Lower leg skin (tissue), 4 donors: ENCODE data around the gene NUP98. TPM values are rescaled to one million over a fixed set of nuclear protein-coding genes. Genes with fewer than 3 reads are reported as not detected.
A peak's percentile ranks its signal among the peaks of the same experiment; 100 is the strongest.

Experiments used
- DNase-seq, 2 donors: peaks; one replicate each; pipeline ENCODE4 v3.0.0-alpha.2; 2019; ENCODE audit warnings: low spot score in 2 of 2
- H3K4me3 ChIP-seq: fragments of 200-600 bp; sonication (generic); 2 replicates; pipeline ENCODE4 v1.5.1; 2017; ENCODE audit warnings: mild to moderate bottlenecking, low read depth; ENCODE audit not compliant: poor library complexity, severe bottlenecking
- CTCF ChIP-seq, 3 donors: fragments of 450-650 bp; IDR thresholded peaks; one replicate each; pipeline ENCODE4 v1.5.1; 2016; ENCODE audit warnings: antibody characterized with exemption in 3 of 3, mild to moderate bottlenecking in 3 of 3, moderate library complexity in 2 of 3
- POLR2A ChIP-seq, 2 donors: fragments of 450-650 bp; IDR thresholded peaks; one replicate each; pipeline ENCODE4 v1.6.1; 2016 to 2017; ENCODE audit warnings: antibody characterized with exemption in 2 of 2, mild to moderate bottlenecking in 1 of 2, moderate library complexity in 1 of 2
- WGBS, 2 donors: methylation state at CpG; one replicate each; pipeline ENCODE4 v1.1.5; 2018; 5-methylcytosine and 5-hydroxymethylcytosine counted together
- intact Hi-C: fragments of 100-400 bp; cut with DNase I; formaldehyde crosslinking; loops from one replicate; pipeline ENCODE4 v1.15.0; 2023; ENCODE audit warnings: low total_unique reads
- total RNA-seq, 4 donors: library from RNA; depleted of rRNA; stranded (reverse); fragments of >200 nt; gene quantifications; one replicate each; pipeline ENCODE4 v1.1.0, GENCODE V29; 2016

NUP98 gene
- total RNA-seq, 4 donors from 2014 or later: 65.4 to 220 (median 97.9) TPM

DNA sequence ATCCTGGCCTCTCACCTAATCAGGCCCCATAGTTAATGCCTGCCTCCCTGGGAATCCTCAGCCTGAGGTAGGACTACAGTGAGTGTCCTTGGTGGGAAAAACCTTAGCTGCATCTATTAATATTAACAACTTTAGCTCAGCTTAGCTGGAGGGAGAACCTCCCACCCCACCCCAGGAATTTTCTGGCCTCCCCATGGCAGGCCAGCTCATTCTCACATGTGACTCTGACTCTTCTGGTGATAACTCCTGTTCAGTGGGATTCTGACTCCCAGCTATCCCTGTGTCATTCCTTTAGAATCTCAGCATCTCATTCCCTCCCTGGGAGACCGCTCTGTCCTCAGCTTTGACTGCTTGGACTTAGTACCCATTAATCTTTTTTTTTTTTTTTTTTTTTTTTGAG, 170.1 kb downstream of the NUP98 start:
- H3K4me3 ChIP-seq: no peak overlapping the region
- intact Hi-C loops: no loop called here
- WGBS, 2 donors: 95 to 100% methylated on average over 1 of the region's 1 CpG
- no peak for DNase-seq
- TF ChIP-seq CTCF (IDR thresholded peaks at IDR 0.05) (no peak), POLR2A (IDR thresholded peaks at IDR 0.05) (no peak)

DNA sequence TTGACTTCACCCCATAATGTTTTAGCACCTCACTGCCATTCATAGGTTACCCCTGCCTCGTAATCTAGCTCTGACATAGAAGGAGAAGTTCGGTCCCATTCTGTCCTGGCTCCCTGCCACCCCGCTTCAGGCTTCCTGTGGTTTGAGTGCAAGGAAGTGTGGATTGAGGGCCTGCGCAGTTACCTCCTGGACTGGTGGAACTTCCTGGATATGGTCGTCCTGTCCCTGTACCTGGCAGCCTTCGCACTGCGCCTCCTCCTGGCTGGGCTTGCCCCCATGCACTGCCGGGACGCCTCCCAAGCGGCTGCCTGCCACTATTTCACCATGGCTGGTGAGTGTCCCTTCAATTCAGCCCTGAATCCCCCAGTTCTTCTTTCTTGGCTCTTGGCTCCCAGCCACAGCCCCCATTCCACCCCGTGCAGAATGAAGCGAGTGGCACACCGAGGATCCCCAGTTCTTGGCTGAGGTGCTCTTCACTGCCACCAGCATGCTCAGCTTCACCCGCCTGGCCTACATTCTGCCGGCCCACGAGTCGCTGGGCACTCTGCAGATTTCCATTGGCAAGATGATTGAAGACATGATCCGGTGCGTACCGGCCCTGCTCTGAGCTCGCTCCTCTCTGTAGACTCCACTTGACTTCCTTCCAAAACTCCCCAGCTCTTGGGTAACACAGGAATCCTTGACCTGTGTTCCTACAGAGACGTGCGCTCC, 170.9 kb downstream of the NUP98 start:
- intact Hi-C loops: no loop called here
- WGBS, 2 donors: 85 to 87% methylated on average over 23 of the region's 23 CpGs
- no peak for TF ChIP-seq POLR2A (IDR thresholded peaks at IDR 0.05)
- TF ChIP-seq CTCF (IDR thresholded peaks at IDR 0.05): no peak
- no peak overlapping the region for H3K4me3 ChIP-seq
- DNase-seq: peak; percentile 38 to 89

Other genes starting within 250 kb of the NUP98 start
- gene ART5, start 155.6 kb downstream of the NUP98 start, total RNA-seq: 1 to 10 TPM in 3 of 4 donors, under 1 TPM in 1; 0.25 to 3.2 (median 2.5) TPM
- not detected for gene ART1, start 152.4 kb downstream of the NUP98 start, total RNA-seq
- 1 to 10 TPM in 1 of 4 donors, not detected in 3; 1.1 TPM for gene CHRNA10, start 126.2 kb downstream of the NUP98 start, total RNA-seq
- gene PGAP2, start 11.0 kb upstream of the NUP98 start, total RNA-seq: 10 to 100 TPM; 45.6 to 59.6 (median 51.9) TPM
- 10 to 100 TPM; 57.0 to 75.9 (median 64.0) TPM for gene RHOG, start 43.4 kb upstream of the NUP98 start, total RNA-seq
- 10 to 100 TPM; 43.7 to 75.9 (median 64.9) TPM for gene STIM1, start 58.1 kb upstream of the NUP98 start, total RNA-seq